CD4-positive, alpha-beta T cell treated with Interleukin-17A for 1 hour (primary cell): ENCODE measurements around the gene GET4.

Experiments
- DNase-seq: peaks from one replicate; pipeline ENCODE4 v3.0.0-alpha.2; 2020

The GET4 gene

DNA sequence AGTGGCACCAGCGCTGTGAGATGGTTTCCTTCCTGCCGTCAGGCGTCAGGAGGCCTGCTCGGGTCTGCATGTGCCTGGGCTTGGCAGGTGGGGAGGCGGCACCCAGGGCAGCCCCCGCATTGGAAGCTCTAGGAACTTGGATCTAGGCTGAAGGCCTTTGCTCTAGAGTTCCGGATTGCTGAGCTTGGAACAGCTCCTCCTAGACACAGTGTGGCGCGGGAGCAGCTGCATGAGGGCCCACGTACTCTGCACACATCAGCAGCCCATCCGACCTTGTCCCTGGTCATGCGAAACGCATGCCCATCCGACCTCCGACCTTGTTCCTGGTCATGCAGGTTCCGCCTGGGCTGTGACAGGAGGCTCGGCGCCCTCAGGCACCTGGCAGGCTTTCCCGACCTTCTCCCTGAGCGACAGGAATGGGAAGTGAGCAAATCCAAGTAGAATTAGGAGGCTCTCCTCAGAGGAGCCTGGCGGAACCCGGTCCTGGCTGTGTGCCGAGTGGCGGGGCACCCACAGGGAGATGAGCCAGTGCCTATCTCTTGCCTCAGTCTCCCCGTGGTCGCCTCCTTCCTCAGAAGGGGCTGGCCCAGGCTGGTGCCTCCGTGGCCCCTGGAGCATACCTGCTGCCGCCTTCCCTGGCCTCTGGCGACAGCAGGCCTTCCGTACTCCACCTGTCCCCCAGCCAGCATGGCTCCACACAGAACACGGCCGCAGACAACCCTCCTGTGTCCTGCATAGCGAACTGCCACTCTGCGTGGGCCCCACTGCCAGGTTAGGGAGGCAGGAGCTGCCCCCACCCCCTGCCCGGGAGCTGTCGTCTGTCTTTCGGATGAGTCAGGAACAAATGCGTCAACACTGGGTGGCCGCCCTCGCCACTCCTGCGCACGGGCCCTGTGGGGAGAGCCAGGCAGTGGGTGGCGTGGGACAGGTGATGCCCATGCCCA, 12.0 kb downstream of the GET4 start:
- no peak for DNase-seq

DNA sequence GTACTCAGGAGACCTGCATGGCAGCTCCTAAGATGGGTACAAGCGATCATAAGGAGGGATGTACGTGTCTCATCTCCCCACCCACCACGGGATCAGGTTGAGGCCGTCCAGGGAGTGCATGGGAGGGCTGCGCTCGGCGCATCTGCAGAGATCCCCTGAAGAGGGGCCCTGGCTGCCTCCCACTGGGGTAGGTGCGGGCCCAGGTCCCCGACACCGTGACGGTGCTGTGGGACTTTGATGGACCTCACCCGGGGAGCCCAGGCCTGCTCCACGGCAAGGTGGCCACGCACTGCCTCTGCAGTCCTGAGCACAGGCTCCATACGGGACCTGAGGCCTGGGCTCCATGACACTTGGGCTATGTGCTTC, 12.7 kb downstream of the GET4 start:
- DNase-seq = no peak

DNA sequence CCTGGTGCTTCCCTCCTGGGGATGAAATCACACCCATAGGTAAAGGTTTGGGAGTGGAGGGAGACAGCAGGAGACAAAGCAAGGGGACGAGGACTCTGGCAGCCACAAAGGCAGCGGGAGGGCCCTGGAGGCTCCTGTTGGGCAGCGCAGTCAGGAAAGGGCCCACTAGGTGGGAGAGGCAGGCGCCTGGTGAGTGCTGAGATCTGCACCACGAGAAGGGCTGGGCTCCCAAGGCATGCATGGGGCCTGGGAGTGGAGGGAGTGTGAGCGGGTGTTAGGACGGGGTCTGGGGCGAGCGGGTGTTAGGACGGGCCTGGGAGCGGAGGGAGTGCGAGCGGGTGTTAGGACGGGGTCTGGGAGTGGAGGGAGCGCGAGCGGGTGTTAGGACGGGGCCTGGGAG, 13.0 kb downstream of the GET4 start:
- DNase-seq = no peak

DNA sequence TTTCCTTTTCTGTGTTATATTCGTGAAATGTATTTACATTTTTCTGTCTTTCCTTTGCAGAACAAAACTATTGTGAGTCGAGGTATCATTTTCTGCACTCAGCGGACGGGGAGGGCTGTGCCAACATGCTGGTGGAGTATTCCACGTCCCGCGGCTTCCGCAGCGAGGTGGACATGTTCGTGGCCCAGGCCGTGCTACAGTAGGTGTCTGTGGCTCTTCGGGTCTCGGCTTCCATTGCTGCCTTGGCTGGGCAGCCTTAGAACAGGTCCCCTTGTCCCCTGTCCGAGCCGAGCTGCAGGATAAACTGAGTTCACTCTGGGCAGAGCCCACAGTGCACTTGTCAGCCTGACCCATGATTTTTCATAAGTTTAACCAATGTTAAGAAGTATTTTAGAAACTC, 14.5 kb downstream of the GET4 start:
- no peak for DNase-seq

DNA sequence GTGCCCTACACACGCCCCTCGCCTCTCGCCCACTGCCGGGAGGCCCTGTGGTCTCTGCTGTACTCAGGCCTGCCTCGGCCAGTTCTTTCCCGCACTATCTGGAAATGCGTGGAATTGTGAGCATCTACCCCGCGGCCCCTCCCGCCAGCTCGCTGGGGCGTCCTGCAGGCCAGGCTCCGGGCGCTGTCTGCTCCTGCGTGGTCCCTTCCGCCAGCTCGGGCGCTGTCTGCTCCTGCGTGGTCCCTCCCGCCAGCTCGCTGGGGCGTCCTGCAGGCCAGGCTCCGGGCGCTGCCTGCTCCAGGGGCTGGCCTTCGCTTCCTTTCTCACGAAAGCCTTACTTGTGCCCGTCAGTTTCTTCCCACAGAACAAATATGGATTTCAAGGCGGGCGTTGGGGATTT, 14.9 kb downstream of the GET4 start:
- no peak for DNase-seq

DNA sequence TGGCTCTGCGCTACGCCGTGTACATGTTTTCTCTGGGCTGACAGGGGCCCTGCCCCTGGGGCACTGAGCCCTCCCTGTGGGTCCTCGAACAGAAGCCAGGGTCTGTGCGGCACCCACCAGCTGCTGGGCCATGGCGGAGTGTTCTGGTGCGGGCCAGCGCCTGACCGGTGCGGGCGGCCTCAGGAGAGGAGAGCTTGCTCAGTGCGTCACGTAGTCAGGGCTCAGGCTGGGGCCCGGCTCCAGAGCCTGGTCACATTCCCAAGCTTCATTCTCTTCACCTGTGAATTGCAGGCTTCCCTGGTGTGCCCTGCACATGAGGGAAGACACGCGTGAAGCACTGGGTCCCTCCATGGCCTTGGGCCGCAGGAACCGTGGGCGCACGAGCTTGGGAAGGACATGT, 15.5 kb downstream of the GET4 start:
- no peak for DNase-seq

DNA sequence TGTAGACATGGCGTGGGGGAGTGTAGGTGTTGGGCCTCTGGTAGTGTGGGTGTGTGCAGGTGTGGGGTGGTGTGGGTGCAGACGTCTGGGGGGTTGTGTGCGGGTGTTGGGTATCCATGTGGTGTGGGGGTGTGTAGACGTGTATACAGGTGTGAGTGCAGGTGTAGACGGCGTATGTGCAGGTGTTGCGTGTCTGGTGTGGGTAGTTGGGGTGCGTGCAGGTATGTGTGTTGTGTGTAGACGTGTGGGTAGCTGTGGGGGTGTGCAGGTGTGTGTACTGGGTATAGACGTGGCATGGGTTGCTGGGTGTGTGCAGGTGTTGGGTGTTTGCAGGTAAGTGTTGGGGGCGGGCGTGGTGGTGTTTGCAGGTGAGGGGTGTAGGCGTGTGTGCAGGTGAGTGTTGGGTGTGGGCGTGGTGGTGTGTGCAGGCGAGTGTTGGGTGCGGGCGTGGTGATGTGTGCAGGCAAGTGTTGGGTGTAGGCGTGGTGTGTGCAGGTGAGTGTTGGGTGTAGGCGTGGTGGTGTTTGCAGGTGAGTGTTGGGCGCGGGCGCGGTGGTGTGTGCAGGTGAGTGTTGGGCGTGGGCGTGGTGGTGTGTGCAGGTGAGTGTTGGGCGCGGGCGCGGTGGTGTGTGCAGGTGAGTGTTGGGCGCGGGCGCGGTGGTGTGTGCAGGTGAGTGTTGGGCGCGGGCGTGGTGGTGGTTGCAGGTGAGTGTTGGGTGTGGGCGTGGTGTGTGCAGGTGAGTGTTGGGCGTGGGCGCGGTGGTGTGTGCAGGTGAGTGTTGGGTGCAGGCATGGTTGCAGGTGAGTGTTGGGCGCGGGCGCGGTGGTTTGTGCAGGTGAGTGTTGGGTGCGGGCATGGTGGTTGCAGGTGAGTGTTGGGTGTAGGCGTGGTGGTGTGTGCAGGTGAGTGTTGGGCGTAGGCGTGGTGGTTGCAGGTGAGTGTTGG, 16.6 kb downstream of the GET4 start:
- no peak for DNase-seq

DNA sequence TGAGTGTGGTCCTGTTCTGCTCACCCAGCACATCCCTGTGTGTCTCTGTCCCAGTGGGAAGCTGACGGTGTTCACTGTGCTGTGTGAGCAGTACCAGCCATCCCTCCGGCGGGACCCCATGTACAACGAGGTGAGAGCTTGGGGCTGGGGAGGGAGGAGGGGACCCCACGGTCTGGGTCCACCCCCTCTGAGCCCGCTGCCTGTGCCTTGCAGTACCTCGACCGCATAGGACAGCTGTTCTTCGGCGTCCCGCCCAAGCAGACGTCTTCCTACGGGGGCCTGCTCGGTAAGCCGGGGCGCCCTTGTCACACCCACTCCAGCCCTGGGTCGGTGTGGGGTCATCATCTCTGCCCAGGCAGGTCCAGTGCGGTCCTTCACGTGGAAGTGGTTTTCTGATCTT, 17.3 kb downstream of the GET4 start:
- no peak for DNase-seq

DNA sequence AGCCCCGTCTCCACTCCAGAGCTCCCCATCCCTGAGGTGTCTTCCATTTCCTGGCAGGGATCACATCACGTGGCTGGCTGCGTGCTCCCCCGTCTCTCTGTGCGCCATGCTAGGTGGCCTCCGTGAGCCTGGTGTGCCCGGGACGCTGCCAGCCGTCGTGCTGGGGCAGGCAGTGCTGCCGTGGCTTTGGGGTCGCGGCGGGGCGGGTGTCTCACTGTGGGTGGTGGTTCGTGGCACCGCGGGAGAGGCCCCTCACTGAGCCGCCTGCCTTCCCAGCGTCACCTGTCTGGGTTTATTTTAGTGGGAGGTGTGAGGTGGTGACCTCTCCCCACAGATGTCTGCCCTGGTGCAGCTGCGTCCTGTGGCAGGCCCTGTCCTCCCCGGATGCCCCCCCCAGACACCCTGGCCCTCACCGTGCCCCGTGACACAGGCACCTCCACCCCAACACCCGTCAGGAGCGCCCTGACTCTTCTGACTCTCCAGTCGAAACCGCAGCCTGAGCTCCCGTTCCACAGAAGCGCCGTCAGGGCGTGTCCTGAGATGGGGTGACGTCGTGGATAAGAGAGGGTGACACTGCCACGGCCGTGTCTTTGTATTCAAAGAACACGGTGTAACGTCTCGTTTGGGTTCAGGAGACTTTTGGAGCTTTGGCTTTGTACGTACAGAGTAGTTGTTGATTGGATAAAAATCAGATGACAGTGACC, 18.0 kb downstream of the GET4 start:
- DNase-seq = no peak

DNA sequence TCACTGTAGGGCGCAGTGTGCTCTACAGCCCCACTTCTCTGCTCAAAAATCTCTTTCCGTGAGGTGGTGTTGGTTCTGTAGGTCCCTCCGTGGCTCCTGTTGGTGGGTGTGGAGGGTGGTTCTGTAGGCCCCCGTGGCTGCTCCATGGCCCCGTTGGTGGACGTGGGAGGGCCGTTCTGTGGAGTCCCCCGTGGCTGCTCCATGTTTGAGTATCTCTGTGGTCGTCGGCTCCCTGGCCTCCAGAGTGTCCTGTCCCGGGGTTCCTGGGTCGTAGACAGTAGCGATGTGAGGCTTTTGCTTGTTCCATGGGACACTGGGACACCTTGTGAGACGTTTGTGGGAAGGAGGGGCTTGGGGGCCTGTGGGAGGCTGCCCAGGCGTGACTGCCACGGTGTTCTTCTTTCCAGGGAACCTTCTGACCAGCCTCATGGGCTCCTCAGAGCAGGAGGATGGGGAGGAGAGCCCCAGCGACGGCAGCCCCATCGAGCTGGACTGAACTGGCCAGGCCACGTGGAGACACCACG, 18.6 kb downstream of the GET4 start:
- DNase-seq = no peak

DNA sequence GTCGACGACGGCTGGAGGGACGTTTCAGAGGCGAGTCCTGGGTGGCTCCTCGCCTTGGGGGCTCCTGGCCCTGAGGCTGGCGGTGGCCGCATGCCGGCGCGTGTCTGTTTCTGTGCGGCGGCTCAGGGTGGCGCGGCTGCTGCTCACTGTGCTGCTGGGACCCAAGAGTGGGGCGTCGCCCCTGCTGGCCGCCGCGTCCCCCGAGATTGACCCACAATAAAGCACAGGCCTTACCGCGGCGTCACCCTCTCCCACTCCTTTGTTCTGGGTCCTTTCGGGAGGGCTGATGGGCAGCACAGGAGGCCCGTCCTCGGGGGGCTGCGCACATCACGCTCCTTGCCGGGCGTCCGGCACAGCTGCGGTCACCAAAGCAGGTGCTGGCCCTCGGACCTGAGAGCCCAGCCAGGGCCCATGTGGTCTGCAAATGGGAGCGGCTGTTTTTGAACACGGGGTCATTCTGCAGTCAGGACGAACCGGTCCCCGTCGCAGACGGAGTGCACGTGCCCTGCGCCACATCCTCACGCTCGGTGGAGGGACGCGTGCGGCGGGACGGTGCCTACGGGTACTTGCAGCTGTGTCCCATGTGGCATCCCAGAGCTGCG, 19.2 kb downstream of the GET4 start:
- DNase-seq = no peak

DNA sequence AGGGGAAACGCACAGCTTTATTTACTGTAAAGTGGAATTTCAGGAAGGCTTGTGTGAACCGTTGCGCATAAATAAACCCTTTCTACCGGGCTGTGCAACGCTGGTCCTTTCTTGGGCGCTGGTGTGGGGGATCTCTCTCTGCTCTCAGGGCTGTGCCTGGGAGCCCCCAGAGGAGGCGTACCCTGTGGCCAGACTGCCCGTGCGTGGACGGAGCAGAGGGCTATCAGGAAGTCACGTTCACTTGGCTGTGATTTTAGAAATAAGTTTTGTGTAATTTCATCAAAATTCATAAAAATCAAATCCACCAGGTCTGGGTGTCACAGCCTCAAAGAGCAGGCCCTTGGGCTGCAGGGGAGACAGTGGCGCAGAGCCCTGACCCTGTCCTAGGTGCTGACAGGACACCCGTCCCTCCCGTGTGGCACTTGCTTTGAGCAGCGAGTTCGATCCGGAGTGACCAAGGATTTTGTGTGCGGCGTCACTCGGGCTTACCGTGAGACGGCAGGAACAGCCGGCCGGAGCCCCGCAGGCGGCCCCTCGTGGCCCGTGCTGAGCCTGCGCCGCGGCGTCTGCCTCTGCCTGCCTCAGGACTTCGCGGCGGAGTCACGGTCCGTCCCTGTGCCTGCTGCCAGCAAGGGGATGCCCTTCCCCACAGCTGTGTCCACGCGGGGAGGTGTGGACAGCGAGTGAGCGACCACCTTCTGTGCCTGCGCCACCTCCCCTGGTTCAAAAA, 20.2 kb downstream of the GET4 start:
- no peak for DNase-seq

DNA sequence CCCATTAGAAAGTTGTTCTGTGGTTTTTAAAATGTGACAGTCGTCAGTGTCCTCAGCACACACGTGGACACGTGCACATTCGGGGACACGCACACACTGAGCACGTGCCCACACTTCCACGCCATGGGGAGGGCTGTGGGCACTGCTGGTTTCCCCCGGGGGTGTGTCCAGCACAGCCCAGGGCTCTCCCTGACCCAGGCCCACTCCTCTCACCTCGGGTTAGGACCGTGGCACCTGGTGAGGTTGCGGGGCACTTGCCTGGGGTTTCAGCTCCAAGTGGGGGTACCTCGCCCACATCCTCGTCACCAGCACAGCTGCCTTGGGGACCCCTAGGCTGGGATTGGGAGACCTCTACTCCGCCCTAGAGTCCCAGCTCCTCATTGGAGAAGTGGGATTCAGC, 20.7 kb downstream of the GET4 start:
- no peak for DNase-seq

DNA sequence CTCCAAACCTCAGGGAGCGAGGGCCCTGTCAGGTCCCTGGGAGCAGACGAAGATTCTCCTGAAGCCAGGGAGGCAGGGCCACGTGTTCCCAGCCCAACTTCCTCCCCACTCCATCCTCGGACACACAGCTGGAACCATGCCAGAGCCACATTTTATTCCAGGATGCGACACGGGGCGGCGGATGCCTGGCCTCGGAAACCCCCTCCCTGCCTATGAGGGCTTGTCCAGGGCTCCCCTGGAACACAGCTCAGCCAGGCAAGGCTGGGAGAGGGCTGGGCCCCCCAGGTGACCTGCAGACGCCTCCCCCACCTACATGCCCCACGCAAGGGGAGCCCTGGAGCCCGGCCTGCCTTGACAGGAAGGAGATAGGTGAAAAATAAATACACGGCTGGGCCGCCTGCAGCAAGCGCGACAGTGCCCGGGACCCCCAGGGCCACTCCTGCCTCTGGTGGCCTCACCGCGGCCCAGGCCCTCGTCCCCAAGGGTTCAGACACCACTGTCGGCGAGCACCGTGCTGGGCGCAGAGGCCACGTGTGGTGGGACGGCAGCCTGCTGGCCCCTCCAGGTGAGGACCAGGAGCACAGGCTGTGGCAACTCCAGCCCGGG, 21.5 kb downstream of the GET4 start:
- no peak for DNase-seq

DNA sequence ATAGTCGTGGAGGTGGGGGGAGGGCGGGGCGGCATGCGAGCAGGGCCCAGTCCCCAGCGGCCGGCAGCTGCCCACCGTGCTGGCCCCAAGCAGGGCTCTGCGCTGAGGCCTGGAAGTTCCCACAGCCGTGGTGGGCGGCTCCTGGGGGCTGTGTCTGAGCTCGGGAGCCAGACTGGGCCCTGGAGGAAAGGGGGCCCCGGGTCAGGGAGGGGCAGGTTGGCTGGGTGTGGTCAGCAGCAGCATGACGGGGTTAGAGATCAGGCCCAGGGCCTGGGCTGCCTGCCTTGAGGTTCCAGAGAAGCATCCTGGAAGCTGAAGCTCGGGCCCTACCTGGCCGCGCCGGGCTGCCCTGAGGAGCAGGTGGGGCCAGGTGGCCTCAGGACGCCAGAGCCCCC, 22.1 kb downstream of the GET4 start:
- DNase-seq = no peak

DNA sequence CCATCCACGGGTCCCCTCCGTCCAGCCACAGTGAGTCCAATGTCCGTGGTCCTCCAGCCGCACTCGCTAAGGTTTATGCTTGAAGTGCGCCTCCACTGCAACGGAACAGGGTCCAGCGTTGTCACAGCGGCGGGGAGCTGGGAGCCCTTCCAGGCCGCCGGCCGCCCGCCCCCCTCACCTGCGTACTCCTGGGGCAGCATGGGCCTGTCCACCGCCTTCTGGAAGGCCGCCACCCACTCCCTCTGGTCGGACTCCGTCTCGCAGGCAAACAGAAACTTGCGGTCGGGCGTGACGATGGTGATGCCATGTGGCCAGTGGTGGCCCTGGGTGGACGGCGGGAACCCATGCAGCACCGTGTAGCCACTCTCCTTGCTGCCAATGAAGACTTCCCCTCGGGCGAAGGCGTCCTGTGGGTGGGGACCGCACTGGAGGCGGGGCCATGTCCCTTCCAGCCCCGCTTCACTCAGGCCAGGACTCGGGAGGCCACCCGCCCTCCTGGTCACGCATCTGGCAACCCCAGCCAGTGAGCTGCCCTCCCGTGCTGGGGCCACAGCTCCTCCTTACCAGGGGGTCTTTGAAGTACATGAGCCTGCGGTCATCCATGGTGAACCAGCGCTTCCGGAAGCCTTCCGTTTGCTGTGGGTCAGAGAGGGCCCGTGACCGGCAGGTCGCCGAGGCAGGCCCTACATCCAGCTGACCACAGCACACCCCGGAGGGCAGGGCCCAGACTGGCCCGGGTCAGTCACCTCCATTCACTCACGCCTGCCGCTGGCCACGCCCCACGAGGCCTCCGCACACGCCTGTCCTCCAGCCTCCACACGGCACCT, 22.7 kb downstream of the GET4 start:
- no peak for DNase-seq

DNA sequence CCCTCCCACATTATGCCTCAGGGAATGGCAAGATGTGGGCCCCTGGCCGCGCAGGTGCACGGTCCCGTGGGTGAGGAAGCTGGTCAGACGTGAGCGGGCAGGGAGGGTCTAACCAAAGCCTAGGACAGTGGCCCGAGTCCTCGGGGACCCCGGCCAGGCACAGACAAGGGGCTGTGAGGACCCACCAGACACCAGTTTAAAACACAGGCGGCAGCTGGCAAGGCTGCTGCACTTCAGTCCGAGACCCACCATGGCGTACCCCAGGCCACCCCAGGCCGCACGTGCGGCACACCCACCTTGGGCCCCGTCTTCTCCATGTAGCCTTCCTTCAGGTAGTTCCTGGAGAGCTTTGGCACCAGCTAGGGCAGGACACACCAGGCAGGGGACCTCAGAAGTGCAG, 23.5 kb downstream of the GET4 start:
- no peak for DNase-seq

DNA sequence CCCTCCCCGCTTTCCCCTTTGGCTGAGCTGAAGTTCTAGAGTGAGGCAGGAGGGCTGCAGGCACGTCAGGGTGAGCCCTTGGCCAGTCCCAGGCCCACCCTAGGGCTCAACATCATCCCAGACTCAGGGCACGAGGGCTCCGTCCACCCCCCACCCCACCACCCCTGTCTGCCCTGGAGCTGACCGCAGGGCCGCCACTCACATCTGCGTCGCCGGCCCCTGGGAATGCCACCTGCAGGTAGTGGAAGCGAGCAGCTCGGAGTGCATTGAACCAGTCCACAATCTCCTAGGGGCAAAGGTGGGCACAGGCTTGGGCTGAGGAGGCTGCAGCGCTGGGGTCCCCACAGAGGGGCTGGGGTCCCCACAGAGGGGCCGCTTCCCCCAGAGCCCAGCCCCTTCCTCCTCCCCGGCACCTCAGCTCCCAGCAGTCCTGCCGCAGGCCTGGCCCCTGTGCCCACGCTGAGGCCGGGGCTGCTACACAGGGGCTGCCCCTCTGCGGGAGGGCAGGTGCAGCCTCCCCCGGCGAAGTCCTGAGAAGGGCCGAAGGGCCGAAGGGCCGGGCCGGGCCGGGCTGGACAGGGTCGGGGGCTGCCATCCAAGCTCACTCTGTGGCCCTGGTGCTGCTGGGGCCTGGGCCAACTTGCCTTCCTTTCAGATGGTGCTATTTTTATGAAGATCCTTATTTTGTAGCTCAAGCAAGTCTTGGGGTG, 24.1 kb downstream of the GET4 start:
- no peak for DNase-seq

DNA sequence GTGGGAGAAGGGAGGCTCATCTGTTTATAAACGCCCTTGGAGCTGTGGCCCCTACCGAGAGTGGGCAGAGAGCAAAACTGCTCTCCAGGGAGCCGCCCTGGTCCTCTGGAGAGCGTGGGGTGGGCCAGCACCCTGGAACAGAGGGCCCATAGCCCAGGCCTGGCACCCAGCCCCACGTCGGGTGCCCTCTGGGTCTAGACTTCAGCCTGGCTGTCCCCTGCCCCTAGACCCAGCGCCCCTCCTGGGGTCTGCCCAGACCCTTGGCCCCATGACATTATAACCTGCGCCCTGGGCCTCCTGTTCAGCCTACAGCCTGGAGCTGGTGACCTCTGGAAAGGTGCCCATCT, 24.7 kb downstream of the GET4 start:
- no peak for DNase-seq
